CD4-positive, alpha-beta T cell (primary cell): ENCODE results near the gene SYNPO. TPM values are rescaled to one million over a fixed set of nuclear protein-coding genes. Genes with fewer than 3 reads are reported as not detected.

Experiments used
- ATAC-seq: fragments of 200-7000 bp; cut with Tn5 transposase; one replicate; pipeline ENCODE4 v1.10.0; 2022; ENCODE audit warnings: mild to moderate bottlenecking; ENCODE audit not compliant: poor library complexity
- CTCF ChIA-PET: fragments of 350-600 bp; sonication (Branson Sonifier 250); formaldehyde crosslinking; loops from one replicate; lab custom pipeline; 2021; ENCODE audit warnings: antibody characterized with exemption, inconsistent platforms; lab: Charles Lee
- POLR2A ChIA-PET: fragments of 350-600 bp; sonication (Branson Sonifier 250); formaldehyde crosslinking; loops from one replicate; lab custom pipeline; 2021; ENCODE audit warnings: antibody characterized with exemption, inconsistent platforms; lab: Charles Lee
- DNase-seq, 14 experiments: peaks; one replicate each; pipeline ENCODE4 v3.0.0-alpha.2; 2013 to 2020; ENCODE audit warnings: mixed read lengths in 2 of 14
- H3K27ac ChIP-seq, 2 donors: one replicate each; pipeline versions ENCODE4 v1.5.1 to v1.7.0; 2013; ENCODE audit warnings: low read length in 2 of 2, low read depth in 1 of 2, mild to moderate bottlenecking in 1 of 2
- H3K27me3 ChIP-seq, 2 experiments: 1 replicate in 1 of 2; 2 replicates in 1 of 2; pipeline versions ENCODE4 v1.6.1 to v1.7.0; 2013; ENCODE audit warnings: low read length in 2 of 2, control low read depth in 1 of 2, mild to moderate bottlenecking in 1 of 2, moderate library complexity in 1 of 2; ENCODE audit not compliant: insufficient read depth in 2 of 2, control insufficient read depth in 1 of 2
- H3K36me3 ChIP-seq: one replicate; pipeline ENCODE4 v1.6.1; 2013; ENCODE audit warnings: low read length, control low read depth; ENCODE audit not compliant: insufficient read depth
- H3K4me1 ChIP-seq: one replicate; pipeline ENCODE4 v1.6.1; 2013; ENCODE audit warnings: low read length, control low read depth; ENCODE audit not compliant: insufficient read depth
- H3K4me3 ChIP-seq: one replicate; pipeline ENCODE4 v1.5.1; 2013; ENCODE audit warnings: mild to moderate bottlenecking, low read length, moderate library complexity
- H3K9me3 ChIP-seq, 2 experiments: 1 replicate in 1 of 2; 2 replicates in 1 of 2; pipeline versions ENCODE4 v1.6.1 to v1.7.0; 2013; ENCODE audit warnings: low read length in 2 of 2, mild to moderate bottlenecking in 2 of 2, control low read depth in 1 of 2, moderate library complexity in 1 of 2; ENCODE audit not compliant: control insufficient read depth in 1 of 2, insufficient read depth in 1 of 2
- H3K27ac Mint-ChIP-seq: one replicate; pipeline ENCODE4 v1.8.0; 2020; ENCODE audit warnings: mixed read lengths
- H3K27me3 Mint-ChIP-seq: one replicate; pipeline ENCODE4 v1.8.0; 2021; ENCODE audit warnings: mixed read lengths
- H3K36me3 Mint-ChIP-seq: one replicate; pipeline ENCODE4 v1.8.0; 2021; ENCODE audit warnings: low read depth, mixed read lengths
- H3K4me1 Mint-ChIP-seq: one replicate; pipeline ENCODE4 v1.8.0; 2021; ENCODE audit warnings: low read depth, mixed read lengths
- H3K4me3 Mint-ChIP-seq: one replicate; pipeline ENCODE4 v1.8.0; 2020; ENCODE audit warnings: mild to moderate bottlenecking, mixed read lengths
- H3K9me3 Mint-ChIP-seq: one replicate; pipeline ENCODE4 v1.8.0; 2020; ENCODE audit warnings: mixed read lengths
- intact Hi-C, 2 experiments: fragments of 100-400 bp; cut with DNase I in 1 of 2; cut with micrococcal nuclease in 1 of 2; formaldehyde crosslinking; loops; one replicate each; pipeline versions ENCODE4 v1.15.1 to v1.9.0; 2023 to 2025; cut with DNase I, micrococcal nuclease
- total RNA-seq, 174 experiments: library from RNA in 2 of 174; stranded (reverse) in 2 of 174; gene quantifications; one replicate each; pipeline ENCODE4 v1.2.3 and lab custom pipeline; 2021 to 2026
- TF ChIP-seq, protein P1 (sequence below): fragments of 200-600 bp; IDR thresholded peaks from one replicate; pipeline ENCODE4 v1.8.0; 2022; ENCODE audit warnings: antibody characterized with exemption, mild to moderate bottlenecking

SYNPO gene
- total RNA-seq, 2 experiments from 2014 or later = 0.06 to 0.14 TPM

DNA sequence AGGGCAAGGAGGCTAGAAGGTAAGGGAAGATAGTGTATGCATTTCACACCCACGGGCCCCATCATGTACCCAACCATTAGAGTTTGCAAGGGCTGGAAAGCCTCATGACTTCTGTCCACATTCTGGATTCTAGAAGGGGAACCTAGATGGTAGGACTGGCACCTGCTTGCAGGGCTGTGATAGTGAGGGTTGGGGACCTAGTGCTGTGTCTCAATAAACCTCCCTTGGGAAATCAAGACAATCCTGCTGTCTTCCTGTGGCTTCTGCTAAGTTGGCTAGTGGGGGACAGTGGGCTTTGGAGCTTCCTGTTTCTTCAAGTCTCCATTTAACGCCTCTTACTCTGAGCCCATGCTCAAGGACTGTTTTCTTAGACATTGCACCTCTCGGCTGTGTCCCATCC lies 43.6 kb upstream of the SYNPO start:
- Mint-ChIP-seq H3K4me1 (no peaks in the 10 kb centered on the region), H3K4me3 (no peak overlapping the region)
- no peaks in the 10 kb centered on the region for H3K36me3 ChIP-seq

DNA sequence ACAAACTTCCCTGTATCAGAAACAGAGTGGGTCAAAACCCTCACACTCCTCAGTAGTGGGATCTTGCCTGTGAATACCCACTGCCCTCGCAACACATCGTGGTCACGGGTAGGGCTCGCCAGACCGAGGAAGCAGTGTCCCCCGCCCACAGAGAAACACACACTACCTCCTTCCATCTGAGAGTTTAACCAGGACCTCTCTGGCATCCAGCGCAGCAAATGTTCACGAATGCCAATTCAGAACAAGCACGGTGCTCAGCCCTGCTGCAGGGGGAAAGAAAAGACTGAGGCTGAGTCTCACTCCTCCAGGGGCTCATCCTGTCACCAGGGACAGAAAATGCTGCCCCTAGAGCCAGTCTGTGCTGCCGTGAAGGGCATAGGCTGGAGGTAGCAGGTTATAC lies 42.5 kb upstream of the SYNPO start:
- Histone ChIP-seq H3K27me3 (no peaks in the 10 kb centered on the region), H3K27ac (no peak overlapping the region), H3K4me3 (no peak overlapping the region), H3K9me3 (no peaks in the 10 kb centered on the region), H3K4me1 (no peaks in the 10 kb centered on the region), H3K36me3 (no peaks in the 10 kb centered on the region)
- no peak overlapping the region for H3K27ac Mint-ChIP-seq
- H3K27me3 Mint-ChIP-seq = peaks cover 4% of the 10 kb centered on the region
- no peak overlapping the region for H3K4me3 Mint-ChIP-seq
- no peaks in the 10 kb centered on the region for H3K9me3 Mint-ChIP-seq
- no peaks in the 10 kb centered on the region for H3K4me1 Mint-ChIP-seq
- CTCF ChIA-PET = no interaction called here
- intact Hi-C loops = no loop called here
- POLR2A ChIA-PET = no interaction called here
- ATAC-seq = no peak
- TF ChIP-seq, protein P1, sequence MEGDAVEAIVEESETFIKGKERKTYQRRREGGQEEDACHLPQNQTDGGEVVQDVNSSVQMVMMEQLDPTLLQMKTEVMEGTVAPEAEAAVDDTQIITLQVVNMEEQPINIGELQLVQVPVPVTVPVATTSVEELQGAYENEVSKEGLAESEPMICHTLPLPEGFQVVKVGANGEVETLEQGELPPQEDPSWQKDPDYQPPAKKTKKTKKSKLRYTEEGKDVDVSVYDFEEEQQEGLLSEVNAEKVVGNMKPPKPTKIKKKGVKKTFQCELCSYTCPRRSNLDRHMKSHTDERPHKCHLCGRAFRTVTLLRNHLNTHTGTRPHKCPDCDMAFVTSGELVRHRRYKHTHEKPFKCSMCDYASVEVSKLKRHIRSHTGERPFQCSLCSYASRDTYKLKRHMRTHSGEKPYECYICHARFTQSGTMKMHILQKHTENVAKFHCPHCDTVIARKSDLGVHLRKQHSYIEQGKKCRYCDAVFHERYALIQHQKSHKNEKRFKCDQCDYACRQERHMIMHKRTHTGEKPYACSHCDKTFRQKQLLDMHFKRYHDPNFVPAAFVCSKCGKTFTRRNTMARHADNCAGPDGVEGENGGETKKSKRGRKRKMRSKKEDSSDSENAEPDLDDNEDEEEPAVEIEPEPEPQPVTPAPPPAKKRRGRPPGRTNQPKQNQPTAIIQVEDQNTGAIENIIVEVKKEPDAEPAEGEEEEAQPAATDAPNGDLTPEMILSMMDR = no peak
- H3K36me3 Mint-ChIP-seq = no peaks in the 10 kb centered on the region
- DNase-seq = no peak

More for the DNA sequence above, 43.6 kb upstream of the SYNPO start:
- no peak overlapping the region for H3K27ac ChIP-seq
- no peaks in the 10 kb centered on the region for H3K9me3 ChIP-seq
- CTCF ChIA-PET = no interaction called here
- no peaks in the 10 kb centered on the region for H3K27me3 Mint-ChIP-seq
- H3K27me3 ChIP-seq = no peaks in the 10 kb centered on the region
- no peaks in the 10 kb centered on the region for H3K9me3 Mint-ChIP-seq
- H3K27ac Mint-ChIP-seq = no peak overlapping the region
- H3K4me3 ChIP-seq = no peak overlapping the region
- ATAC-seq (no peak), DNase-seq (no peak)
- H3K4me1 ChIP-seq = no peaks in the 10 kb centered on the region
- POLR2A ChIA-PET = no interaction called here
- TF ChIP-seq, protein P1 = no peak
- intact Hi-C loops = no loop called here
- no peaks in the 10 kb centered on the region for H3K36me3 Mint-ChIP-seq

DNA sequence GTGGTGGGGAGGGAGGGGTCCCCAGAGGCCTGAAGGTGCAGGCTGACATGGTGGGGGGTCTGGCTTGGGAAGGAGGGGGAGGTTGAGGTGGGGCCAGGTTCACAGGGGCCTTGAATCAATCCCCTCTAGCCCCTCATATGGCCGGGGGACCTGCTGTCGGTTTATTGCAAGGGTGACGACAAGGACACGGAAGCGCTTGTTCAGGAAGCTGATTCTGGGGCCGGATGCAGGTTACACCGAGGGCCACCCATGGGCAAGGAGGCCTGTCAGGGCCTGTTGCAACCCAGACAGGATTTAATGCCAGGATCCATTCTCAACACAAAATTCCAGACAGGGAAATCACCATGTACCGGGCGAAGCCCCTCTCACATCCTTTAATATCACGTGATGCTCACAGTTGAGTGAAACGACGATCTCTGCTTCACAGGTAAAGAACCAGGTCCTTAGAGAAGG lies 41.6 kb upstream of the SYNPO start:
- H3K9me3 ChIP-seq = no peaks in the 10 kb centered on the region
- DNase-seq (no peak), ATAC-seq (no peak)
- Mint-ChIP-seq H3K27me3 (peaks cover 4% of the 10 kb centered on the region), H3K4me3 (no peak overlapping the region), H3K36me3 (no peaks in the 10 kb centered on the region), H3K9me3 (no peaks in the 10 kb centered on the region), H3K4me1 (no peaks in the 10 kb centered on the region), H3K27ac (no peak overlapping the region)
- H3K36me3 ChIP-seq = no peaks in the 10 kb centered on the region
- H3K4me1 ChIP-seq = no peaks in the 10 kb centered on the region
- POLR2A ChIA-PET = no interaction called here
- H3K4me3 ChIP-seq = no peak overlapping the region
- CTCF ChIA-PET = no interaction called here
- H3K27ac ChIP-seq = no peak overlapping the region
- no peaks in the 10 kb centered on the region for H3K27me3 ChIP-seq
- intact Hi-C loops = no loop called here
- TF ChIP-seq, protein P1 = no peak
